CD4-positive, alpha-beta T cell (primary cell): ENCODE results near the gene CSTPP1. TPM values are rescaled to one million over a fixed set of nuclear protein-coding genes. Genes with fewer than 3 reads are reported as not detected.

ENCODE experiments used
- ATAC-seq: fragments of 200-7000 bp; cut with Tn5 transposase; one replicate; pipeline ENCODE4 v1.10.0; 2022; ENCODE audit warnings: mild to moderate bottlenecking; ENCODE audit not compliant: poor library complexity
- CTCF ChIA-PET: fragments of 350-600 bp; sonication (Branson Sonifier 250); formaldehyde crosslinking; loops from one replicate; lab custom pipeline; 2021; ENCODE audit warnings: antibody characterized with exemption, inconsistent platforms; lab: Charles Lee
- POLR2A ChIA-PET: fragments of 350-600 bp; sonication (Branson Sonifier 250); formaldehyde crosslinking; loops from one replicate; lab custom pipeline; 2021; ENCODE audit warnings: antibody characterized with exemption, inconsistent platforms; lab: Charles Lee
- DNase-seq, 14 experiments: peaks; one replicate each; pipeline ENCODE4 v3.0.0-alpha.2; 2013 to 2020; ENCODE audit warnings: mixed read lengths in 2 of 14
- H3K27ac ChIP-seq, 2 donors: one replicate each; pipeline versions ENCODE4 v1.5.1 to v1.7.0; 2013; ENCODE audit warnings: low read length in 2 of 2, low read depth in 1 of 2, mild to moderate bottlenecking in 1 of 2
- H3K27me3 ChIP-seq, 2 experiments: 1 replicate in 1 of 2; 2 replicates in 1 of 2; pipeline versions ENCODE4 v1.6.1 to v1.7.0; 2013; ENCODE audit warnings: low read length in 2 of 2, control low read depth in 1 of 2, mild to moderate bottlenecking in 1 of 2, moderate library complexity in 1 of 2; ENCODE audit not compliant: insufficient read depth in 2 of 2, control insufficient read depth in 1 of 2
- H3K36me3 ChIP-seq: one replicate; pipeline ENCODE4 v1.6.1; 2013; ENCODE audit warnings: low read length, control low read depth; ENCODE audit not compliant: insufficient read depth
- H3K4me1 ChIP-seq: one replicate; pipeline ENCODE4 v1.6.1; 2013; ENCODE audit warnings: low read length, control low read depth; ENCODE audit not compliant: insufficient read depth
- H3K4me3 ChIP-seq: one replicate; pipeline ENCODE4 v1.5.1; 2013; ENCODE audit warnings: mild to moderate bottlenecking, low read length, moderate library complexity
- H3K9me3 ChIP-seq, 2 experiments: 1 replicate in 1 of 2; 2 replicates in 1 of 2; pipeline versions ENCODE4 v1.6.1 to v1.7.0; 2013; ENCODE audit warnings: low read length in 2 of 2, mild to moderate bottlenecking in 2 of 2, control low read depth in 1 of 2, moderate library complexity in 1 of 2; ENCODE audit not compliant: control insufficient read depth in 1 of 2, insufficient read depth in 1 of 2
- H3K27ac Mint-ChIP-seq: one replicate; pipeline ENCODE4 v1.8.0; 2020; ENCODE audit warnings: mixed read lengths
- H3K27me3 Mint-ChIP-seq: one replicate; pipeline ENCODE4 v1.8.0; 2021; ENCODE audit warnings: mixed read lengths
- H3K36me3 Mint-ChIP-seq: one replicate; pipeline ENCODE4 v1.8.0; 2021; ENCODE audit warnings: low read depth, mixed read lengths
- H3K4me1 Mint-ChIP-seq: one replicate; pipeline ENCODE4 v1.8.0; 2021; ENCODE audit warnings: low read depth, mixed read lengths
- H3K4me3 Mint-ChIP-seq: one replicate; pipeline ENCODE4 v1.8.0; 2020; ENCODE audit warnings: mild to moderate bottlenecking, mixed read lengths
- H3K9me3 Mint-ChIP-seq: one replicate; pipeline ENCODE4 v1.8.0; 2020; ENCODE audit warnings: mixed read lengths
- CTCF ChIP-seq: fragments of 200-600 bp; IDR thresholded peaks from one replicate; pipeline ENCODE4 v1.8.0; 2022; ENCODE audit warnings: antibody characterized with exemption, mild to moderate bottlenecking
- intact Hi-C, 2 experiments: fragments of 100-400 bp; cut with DNase I in 1 of 2; cut with micrococcal nuclease in 1 of 2; formaldehyde crosslinking; loops; one replicate each; pipeline versions ENCODE4 v1.15.1 to v1.9.0; 2023 to 2025; cut with DNase I, micrococcal nuclease
- total RNA-seq, 174 experiments: library from RNA in 2 of 174; stranded (reverse) in 2 of 174; gene quantifications; one replicate each; pipeline ENCODE4 v1.2.3 and lab custom pipeline; 2021 to 2026

The CSTPP1 gene
- total RNA-seq, 2 experiments from 2014 or later: 6.6 to 7.3 TPM

GRCh38 chr11:47002390-47002789 lies 65.8 kb downstream of the CSTPP1 start:
- TF ChIP-seq CTCF: no peak
- Histone ChIP-seq H3K9me3 (no peaks in the 10 kb centered on the region), H3K27ac (no peak overlapping the region), H3K27me3 (no peaks in the 10 kb centered on the region), H3K36me3 (no peaks in the 10 kb centered on the region), H3K4me3 (no peak overlapping the region), H3K4me1 (no peaks in the 10 kb centered on the region)
- ChIA-PET POLR2A (no interaction called here), CTCF (no interaction called here)
- Mint-ChIP-seq H3K36me3 (peaks cover 10% of the 10 kb centered on the region), H3K4me3 (no peak overlapping the region), H3K27me3 (no peaks in the 10 kb centered on the region), H3K27ac (no peak overlapping the region), H3K4me1 (peaks cover 21% of the 10 kb centered on the region), H3K9me3 (no peaks in the 10 kb centered on the region)
- DNase-seq (no peak), ATAC-seq (no peak)
- intact Hi-C loops: no loop called here

GRCh38 chr11:47003180-47003877 lies 66.8 kb downstream of the CSTPP1 start:
- TF ChIP-seq CTCF: no peak
- Mint-ChIP-seq H3K27me3 (no peaks in the 10 kb centered on the region), H3K4me1 (peaks cover 21% of the 10 kb centered on the region), H3K36me3 (peaks cover 5% of the 10 kb centered on the region), H3K9me3 (no peaks in the 10 kb centered on the region), H3K27ac (no peak overlapping the region), H3K4me3 (no peak overlapping the region)
- ChIA-PET POLR2A (no interaction called here), CTCF (no interaction called here)
- no peaks in the 10 kb centered on the region for H3K27me3 ChIP-seq
- no peaks in the 10 kb centered on the region for H3K36me3 ChIP-seq
- no peak for ATAC-seq
- H3K4me1 ChIP-seq: no peaks in the 10 kb centered on the region
- no peak overlapping the region for H3K27ac ChIP-seq
- DNase-seq: no peak
- H3K9me3 ChIP-seq: no peaks in the 10 kb centered on the region
- intact Hi-C loops: no loop called here
- no peak overlapping the region for H3K4me3 ChIP-seq

GRCh38 chr11:47004595-47005033 lies 68.1 kb downstream of the CSTPP1 start:
- Histone ChIP-seq H3K27me3 (no peaks in the 10 kb centered on the region), H3K4me3 (no peak overlapping the region), H3K4me1 (no peaks in the 10 kb centered on the region), H3K36me3 (no peaks in the 10 kb centered on the region), H3K27ac (no peak overlapping the region), H3K9me3 (no peaks in the 10 kb centered on the region)
- POLR2A ChIA-PET: no interaction called here
- no peaks in the 10 kb centered on the region for H3K36me3 Mint-ChIP-seq
- no peaks in the 10 kb centered on the region for H3K9me3 Mint-ChIP-seq
- DNase-seq: no peak
- no peaks in the 10 kb centered on the region for H3K27me3 Mint-ChIP-seq
- H3K4me1 Mint-ChIP-seq: peaks cover 21% of the 10 kb centered on the region
- CTCF ChIA-PET: no interaction called here
- intact Hi-C loops: no loop called here
- ATAC-seq: no peak
- H3K27ac Mint-ChIP-seq: no peak overlapping the region
- TF ChIP-seq CTCF: no peak
- no peak overlapping the region for H3K4me3 Mint-ChIP-seq
